ENCODE data around the gene LPCAT3. TPM values are rescaled to one million over a fixed set of nuclear protein-coding genes. Genes with fewer than 3 reads are reported as not detected.
A peak's percentile ranks its signal among the peaks of the same experiment; 100 is the strongest.
"Not testable (repeated sequence)": the region's sequence is repeated elsewhere in the genome, so short reads cannot be mapped to it uniquely, and the experiment has no call there.

The LPCAT3 gene
- total and polyA plus RNA-seq, 3 experiments from 2014 or later = 20.4 to 25.5 (median 22.1) TPM

- H3K36me3 ChIP-seq (ENCODE audit: insufficient read depth, low read length) = peaks cover 3% of the 10 kb centered on the region
- CTCF ChIA-PET = interaction anchor here (1.5 to 3.7 kb wide), 6 partner anchors 11 to 91 kb away, joined by 3 to 27 read pairs (median 11); partner anchors contain the start of genes C12orf57, C1RL and RNU7-1
- no peaks in the 10 kb centered on the region for H3K9me3 Mint-ChIP-seq
- peak overlapping the region; percentile 92 to 96 (median 94) for H3K4me3 Mint-ChIP-seq
- H3K27me3 ChIP-seq (ENCODE audit: insufficient read depth, low read length, poor library complexity, severe bottlenecking) = no peaks in the 10 kb centered on the region
- peak overlapping the region in 5 of 8 donors; percentile 30 to 97 (median 90) for H3K27ac Mint-ChIP-seq
- H3K27ac ChIP-seq (ENCODE audit: low read depth, low read length) = no peak overlapping the region
- H3K4me1 Mint-ChIP-seq = peaks cover 26 to 50% (median 47%) of the 10 kb centered on the region in 3 donors
- H3K4me3 ChIP-seq (ENCODE audit: low read length) = peak overlapping the region; percentile 95
- peaks cover 0 to 34% (median 0%) of the 10 kb centered on the region in 3 donors for H3K36me3 Mint-ChIP-seq
- peaks cover 20% of the 10 kb centered on the region for H3K4me1 ChIP-seq (ENCODE audit: insufficient read depth, low read length)
- no peaks in the 10 kb centered on the region for H3K27me3 Mint-ChIP-seq
- H3K9me3 ChIP-seq (ENCODE audit: low read length) = no peaks in the 10 kb centered on the region
- POLR2A ChIA-PET = interaction anchor here (0.6 kb wide), 1 partner anchor 46 kb away, joined by 6 read pairs; the partner anchor contains the start of gene EMG1
- no peak for DNase-seq
Observed at GRCh38 chr12:7016958-7017571, 1.2 kb downstream of the LPCAT3 start.

DNA sequence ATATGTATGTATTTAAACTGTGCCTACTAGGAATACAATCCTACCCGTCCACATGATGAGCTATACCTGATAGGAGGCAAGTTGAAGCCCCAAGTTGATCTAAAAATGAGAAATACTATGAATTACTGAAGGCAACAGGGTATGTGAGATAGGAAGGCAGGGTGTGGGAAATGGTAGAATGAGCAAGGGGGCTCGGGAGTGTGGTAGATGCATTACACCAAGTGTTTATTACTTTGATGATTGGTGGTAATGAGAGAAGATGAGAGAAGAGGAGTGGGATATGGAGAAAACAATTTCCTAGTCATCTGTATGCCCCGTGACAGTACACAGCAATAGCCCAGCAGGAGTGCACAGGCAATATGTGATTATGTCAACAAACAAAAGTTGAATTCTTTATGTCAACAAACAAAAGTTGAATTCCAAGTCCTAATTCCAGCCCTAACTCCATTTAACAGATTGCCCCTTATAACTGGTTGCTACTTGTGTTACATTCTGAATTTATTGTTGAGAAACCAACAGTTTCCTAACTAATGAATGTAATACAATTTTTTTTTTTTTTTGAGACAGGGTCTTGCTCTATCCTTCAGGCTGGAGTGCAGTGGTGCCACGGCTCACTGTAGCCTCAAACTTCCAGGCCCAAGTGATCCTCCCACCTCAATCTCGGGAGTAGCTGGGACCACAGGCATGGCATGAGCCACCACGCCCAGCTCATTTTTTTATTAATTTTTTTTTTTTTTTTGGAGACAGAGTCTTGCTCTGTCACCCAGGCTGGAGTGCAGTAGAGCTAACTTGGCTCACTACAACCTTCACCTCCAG is 2.5 kb downstream of the LPCAT3 start:
- H3K36me3 ChIP-seq (ENCODE audit: insufficient read depth, low read length) = peaks cover 3% of the 10 kb centered on the region
- ChIA-PET POLR2A (interaction anchor here (0.6 kb wide), 1 partner anchor 163 kb away, joined by 4 read pairs; no protein-coding TSS in a partner anchor), CTCF (no interaction called here)
- no peak for DNase-seq
- peaks cover 26 to 50% (median 47%) of the 10 kb centered on the region in 3 donors for H3K4me1 Mint-ChIP-seq
- H3K27me3 ChIP-seq (ENCODE audit: insufficient read depth, low read length, poor library complexity, severe bottlenecking) = no peaks in the 10 kb centered on the region
- no peaks in the 10 kb centered on the region for H3K9me3 Mint-ChIP-seq
- no peak overlapping the region for H3K27ac ChIP-seq (ENCODE audit: low read depth, low read length)
- peak overlapping the region in 4 of 7 donors; percentile 6 to 92 (median 36) for H3K4me3 Mint-ChIP-seq
- H3K4me3 ChIP-seq (ENCODE audit: low read length) = no peak overlapping the region
- H3K27me3 Mint-ChIP-seq = no peaks in the 10 kb centered on the region
- H3K36me3 Mint-ChIP-seq = peaks cover 0 to 37% (median 0%) of the 10 kb centered on the region in 3 donors
- no peaks in the 10 kb centered on the region for H3K9me3 ChIP-seq (ENCODE audit: low read length)
- H3K27ac Mint-ChIP-seq = peak overlapping the region in 1 of 8 donors; percentile 1
- H3K4me1 ChIP-seq (ENCODE audit: insufficient read depth, low read length) = peaks cover 20% of the 10 kb centered on the region

- Mint-ChIP-seq H3K27me3 (no peaks in the 10 kb centered on the region), H3K4me3 (no peak overlapping the region), H3K36me3 (peaks cover 0 to 44% (median 3%) of the 10 kb centered on the region in 3 donors), H3K27ac (peak overlapping the region in 2 of 8 donors; percentile 51 to 66), H3K4me1 (peaks cover 27 to 58% (median 56%) of the 10 kb centered on the region in 3 donors), H3K9me3 (no peaks in the 10 kb centered on the region)
- CTCF ChIA-PET = no interaction called here
- Histone ChIP-seq H3K27me3 (ENCODE audit: insufficient read depth, low read length, poor library complexity, severe bottlenecking) (no peaks in the 10 kb centered on the region), H3K9me3 (ENCODE audit: low read length) (no peaks in the 10 kb centered on the region), H3K4me3 (ENCODE audit: low read length) (no peak overlapping the region), H3K36me3 (ENCODE audit: insufficient read depth, low read length) (peaks cover 3% of the 10 kb centered on the region), H3K27ac (ENCODE audit: low read depth, low read length) (no peak overlapping the region), H3K4me1 (ENCODE audit: insufficient read depth, low read length) (peaks cover 16% of the 10 kb centered on the region)
- POLR2A ChIA-PET = no interaction called here
- no peak for DNase-seq
Observed at GRCh38 chr12:7013101-7013500, 5.2 kb downstream of the LPCAT3 start.

DNA sequence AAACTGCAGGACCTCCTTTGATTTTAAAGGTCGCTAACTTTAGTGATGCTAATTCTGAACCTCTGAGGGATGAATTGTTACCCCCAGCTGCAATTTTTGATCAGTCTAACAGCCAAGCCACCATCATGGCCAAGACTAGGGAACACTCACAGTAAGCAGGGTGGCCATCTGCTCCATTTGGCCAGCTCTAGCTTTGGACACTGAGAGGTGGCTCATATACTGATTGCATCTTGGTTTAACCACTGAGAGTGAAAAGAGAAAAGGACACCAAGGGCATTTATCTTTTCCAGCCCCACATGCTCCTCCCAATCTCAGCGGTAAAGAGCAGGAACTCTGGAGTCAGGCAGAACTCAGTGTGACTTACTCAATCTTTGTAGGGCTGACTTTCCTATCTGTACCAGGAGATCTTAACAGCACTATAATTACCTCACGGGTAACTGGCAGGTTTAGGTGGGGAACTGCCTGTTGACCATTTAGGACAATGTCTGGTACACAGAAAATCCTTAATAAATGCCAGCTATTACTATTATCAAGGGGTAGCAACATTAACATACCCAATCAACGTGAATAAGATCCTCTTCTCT is 6.2 kb downstream of the LPCAT3 start:
- no peaks in the 10 kb centered on the region for H3K27me3 ChIP-seq (ENCODE audit: insufficient read depth, low read length, poor library complexity, severe bottlenecking)
- H3K27ac Mint-ChIP-seq = peak overlapping the region in 1 of 8 donors; percentile 23
- no peaks in the 10 kb centered on the region for H3K9me3 ChIP-seq (ENCODE audit: low read length)
- H3K4me1 Mint-ChIP-seq = peaks cover 22 to 55% (median 52%) of the 10 kb centered on the region in 3 donors
- H3K9me3 Mint-ChIP-seq = no peaks in the 10 kb centered on the region
- H3K4me1 ChIP-seq (ENCODE audit: insufficient read depth, low read length) = peaks cover 8% of the 10 kb centered on the region
- H3K4me3 ChIP-seq (ENCODE audit: low read length) = no peak overlapping the region
- H3K36me3 ChIP-seq (ENCODE audit: insufficient read depth, low read length) = peaks cover 3% of the 10 kb centered on the region
- DNase-seq = no peak
- ChIA-PET POLR2A (interaction anchor here (0.7 kb wide), 1 partner anchor 31 kb away, joined by 3 read pairs; no protein-coding TSS in a partner anchor), CTCF (no interaction called here)
- H3K27me3 Mint-ChIP-seq = no peaks in the 10 kb centered on the region
- peaks cover 0 to 47% (median 3%) of the 10 kb centered on the region in 3 donors for H3K36me3 Mint-ChIP-seq
- H3K27ac ChIP-seq (ENCODE audit: low read depth, low read length) = no peak overlapping the region
- H3K4me3 Mint-ChIP-seq = no peak overlapping the region

- H3K9me3 Mint-ChIP-seq; DNase-seq; H3K27ac ChIP-seq (ENCODE audit: low read depth, low read length); H3K4me3 Mint-ChIP-seq; H3K36me3 ChIP-seq (ENCODE audit: insufficient read depth, low read length); H3K9me3 ChIP-seq (ENCODE audit: low read length); H3K4me1 ChIP-seq (ENCODE audit: insufficient read depth, low read length); CTCF ChIA-PET; H3K27ac Mint-ChIP-seq; H3K27me3 Mint-ChIP-seq; H3K27me3 ChIP-seq (ENCODE audit: insufficient read depth, low read length, poor library complexity, severe bottlenecking); POLR2A ChIA-PET; H3K4me3 ChIP-seq (ENCODE audit: low read length): not testable (repeated sequence)
- Mint-ChIP-seq H3K36me3 (peaks cover 0 to 52% (median 6%) of the 10 kb centered on the region in 3 donors), H3K4me1 (peaks cover 14 to 48% (median 45%) of the 10 kb centered on the region in 3 donors)
Observed at GRCh38 chr12:7011398-7011797, 6.9 kb downstream of the LPCAT3 start.

GRCh38 chr12:7009512-7009911 is 8.8 kb downstream of the LPCAT3 start:
- Mint-ChIP-seq H3K4me3 (no peak overlapping the region), H3K27me3 (no peaks in the 10 kb centered on the region), H3K36me3 (peaks cover 0 to 58% (median 7%) of the 10 kb centered on the region in 3 donors), H3K9me3 (no peaks in the 10 kb centered on the region), H3K27ac (no peak overlapping the region), H3K4me1 (peaks cover 13 to 47% (median 40%) of the 10 kb centered on the region in 3 donors)
- DNase-seq = no peak
- Histone ChIP-seq H3K27ac (ENCODE audit: low read depth, low read length) (no peak overlapping the region), H3K4me1 (ENCODE audit: insufficient read depth, low read length) (no peaks in the 10 kb centered on the region), H3K36me3 (ENCODE audit: insufficient read depth, low read length) (peaks cover 3% of the 10 kb centered on the region), H3K4me3 (ENCODE audit: low read length) (no peak overlapping the region), H3K9me3 (ENCODE audit: low read length) (no peaks in the 10 kb centered on the region), H3K27me3 (ENCODE audit: insufficient read depth, low read length, poor library complexity, severe bottlenecking) (no peaks in the 10 kb centered on the region)
- ChIA-PET POLR2A (no interaction called here), CTCF (interaction anchor here (1.7 kb wide), 1 partner anchor 9 kb away, joined by 7 read pairs; the partner anchor contains the start of gene LPCAT3)

GRCh38 chr12:7008864-7009263 is 9.4 kb downstream of the LPCAT3 start:
- H3K27ac Mint-ChIP-seq = peak overlapping the region in 1 of 8 donors; percentile 66
- Histone ChIP-seq H3K9me3 (ENCODE audit: low read length) (no peaks in the 10 kb centered on the region), H3K4me3 (ENCODE audit: low read length) (no peak overlapping the region), H3K36me3 (ENCODE audit: insufficient read depth, low read length) (peaks cover 3% of the 10 kb centered on the region), H3K27ac (ENCODE audit: low read depth, low read length) (no peak overlapping the region), H3K4me1 (ENCODE audit: insufficient read depth, low read length) (no peaks in the 10 kb centered on the region), H3K27me3 (ENCODE audit: insufficient read depth, low read length, poor library complexity, severe bottlenecking) (no peaks in the 10 kb centered on the region)
- no peak overlapping the region for H3K4me3 Mint-ChIP-seq
- peaks cover 0 to 58% (median 7%) of the 10 kb centered on the region in 3 donors for H3K36me3 Mint-ChIP-seq
- ChIA-PET CTCF (interaction anchor here (1.0 to 1.7 kb wide), 2 partner anchors 9 to 104 kb away, joined by 4 to 6 read pairs; partner anchors contain the start of gene LPCAT3), POLR2A (no interaction called here)
- peaks cover 13 to 44% (median 37%) of the 10 kb centered on the region in 3 donors for H3K4me1 Mint-ChIP-seq
- H3K9me3 Mint-ChIP-seq = no peaks in the 10 kb centered on the region
- no peak for DNase-seq
- no peaks in the 10 kb centered on the region for H3K27me3 Mint-ChIP-seq
